Activated T-cell treated with anti-CD3 and anti-CD28 coated beads for 4 hours (primary cell): ENCODE measurements around the gene EGFR.

ENCODE experiments used
- DNase-seq: peaks from one replicate; pipeline ENCODE4 v3.0.0-alpha.2; 2020

Gene EGFR

DNA sequence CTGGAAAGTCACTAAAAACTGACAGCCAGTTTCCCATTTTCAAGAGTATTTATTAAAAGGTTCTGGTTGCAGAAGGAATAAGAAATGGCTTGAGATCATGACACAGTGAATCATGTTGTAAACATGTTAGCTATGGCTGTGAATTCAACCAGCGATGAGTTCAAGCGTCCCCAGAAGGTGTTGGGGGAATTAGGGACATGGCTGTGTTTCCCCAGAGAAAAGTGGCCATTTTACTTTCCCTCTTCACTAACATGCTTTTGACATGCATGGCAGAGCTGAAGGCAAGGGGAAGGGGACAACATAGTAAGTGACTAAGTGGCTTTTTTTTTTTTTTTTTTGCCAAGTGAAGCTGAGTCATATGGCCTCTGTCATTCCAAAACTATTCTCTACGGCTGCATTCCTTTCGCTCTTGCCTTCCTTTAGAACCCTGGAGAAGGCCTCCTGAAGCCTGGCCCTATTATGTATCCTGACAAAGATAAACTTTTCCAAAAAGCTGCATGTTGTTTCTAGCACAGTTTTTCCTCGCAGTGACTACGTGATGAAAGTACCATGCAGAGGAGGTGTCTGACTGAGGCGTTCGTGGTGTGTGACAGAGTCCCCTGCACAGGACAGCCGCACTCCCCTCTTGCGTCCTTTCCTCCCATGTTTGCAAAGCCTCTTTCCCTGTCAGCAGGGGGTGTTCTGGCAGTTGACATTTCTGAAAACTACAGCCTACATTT is 46.9 kb downstream of the EGFR start:
- DNase-seq, result no peak

- no peak for DNase-seq
Measured at GRCh38 chr7:55066524-55066923, 47.7 kb downstream of the EGFR start.

- no peak for DNase-seq
Measured at GRCh38 chr7:55066938-55067337, 48.1 kb downstream of the EGFR start.

GRCh38 chr7:55067748-55068147 is 48.9 kb downstream of the EGFR start:
- DNase-seq, result no peak

DNA sequence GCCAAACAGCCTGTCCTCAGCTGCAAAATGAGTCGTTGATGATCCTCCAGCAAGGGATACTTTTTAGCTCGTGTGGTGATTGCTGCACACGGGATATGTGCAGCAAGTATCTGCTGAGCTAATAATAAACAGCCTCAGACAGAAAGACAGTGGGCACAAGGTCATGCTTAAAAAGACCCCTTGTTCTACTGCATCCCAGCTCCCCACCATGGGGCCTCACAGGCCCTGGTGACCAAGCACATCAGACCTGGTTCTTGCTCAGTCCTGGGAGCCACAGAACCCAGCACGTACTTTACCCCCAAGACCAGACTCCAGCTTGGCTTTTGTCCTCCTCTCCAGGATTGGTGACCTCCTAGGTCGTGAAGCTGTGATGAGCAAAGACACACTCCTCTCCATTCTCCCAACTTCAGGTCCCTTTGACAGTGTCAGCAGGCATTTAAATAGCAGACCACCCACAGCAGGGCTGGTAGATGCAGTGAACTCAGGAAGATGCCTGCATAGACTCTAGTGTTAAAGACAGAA is 50.5 kb downstream of the EGFR start:
- DNase-seq, result no peak

DNA sequence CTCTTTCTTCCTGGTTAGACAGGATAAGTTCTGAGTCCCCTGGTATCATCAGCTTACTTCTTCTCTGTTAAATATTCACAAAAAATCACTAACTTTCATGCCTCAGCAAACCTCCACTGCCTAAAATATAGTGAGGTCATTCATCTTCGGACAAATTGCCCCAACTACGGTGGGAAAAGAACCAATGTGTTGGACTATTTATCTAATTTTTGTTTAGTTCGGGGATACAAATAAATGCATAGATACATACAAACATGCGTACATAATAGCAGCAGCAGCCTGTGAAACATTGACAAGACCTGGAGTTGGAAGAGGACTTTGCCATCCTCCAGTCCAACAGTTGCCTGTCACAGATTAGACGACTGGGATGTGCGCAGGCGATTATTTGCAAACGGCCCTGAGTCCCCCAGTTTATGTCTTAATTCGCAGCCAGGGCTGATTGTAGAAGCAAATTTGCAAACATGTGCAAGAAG is 51.5 kb downstream of the EGFR start:
- no peak for DNase-seq

- no peak for DNase-seq
Measured at GRCh38 chr7:55070854-55071253, 52.0 kb downstream of the EGFR start.

DNA sequence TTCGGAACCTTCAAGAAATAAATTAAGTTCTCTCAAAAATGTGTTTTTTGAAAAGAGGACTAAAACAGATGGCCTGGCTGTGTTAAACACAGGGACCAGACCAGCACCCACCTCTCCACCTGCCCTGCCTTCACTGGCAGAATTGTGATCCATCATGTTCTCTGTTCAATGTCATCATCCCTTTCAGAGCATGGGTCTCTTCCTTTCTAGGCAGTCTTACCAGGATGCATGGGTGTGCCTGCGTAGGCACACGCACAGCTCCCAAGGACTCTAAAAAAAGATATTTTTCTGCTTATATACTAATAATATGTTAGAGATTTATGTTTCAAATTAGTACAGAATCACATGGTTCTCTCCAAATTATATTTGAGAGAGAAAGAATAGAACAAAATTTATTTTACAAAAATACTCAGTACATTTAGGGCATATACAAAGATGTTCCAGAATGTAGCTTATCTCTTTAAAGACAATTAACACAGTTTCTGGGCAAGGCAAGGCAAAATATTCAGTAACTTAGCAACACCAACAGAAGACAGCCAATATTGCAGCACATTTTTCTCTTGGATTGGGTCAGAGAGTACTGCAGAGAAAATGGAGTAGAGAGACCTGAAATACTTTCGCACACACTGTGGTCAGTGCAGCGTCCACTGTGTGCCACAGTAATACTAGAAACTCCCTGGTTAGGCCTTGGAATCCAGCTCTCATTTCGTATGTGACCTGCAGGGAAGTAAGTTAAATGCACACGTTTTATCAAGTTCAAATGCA is 52.8 kb downstream of the EGFR start:
- DNase-seq, result no peak

DNA sequence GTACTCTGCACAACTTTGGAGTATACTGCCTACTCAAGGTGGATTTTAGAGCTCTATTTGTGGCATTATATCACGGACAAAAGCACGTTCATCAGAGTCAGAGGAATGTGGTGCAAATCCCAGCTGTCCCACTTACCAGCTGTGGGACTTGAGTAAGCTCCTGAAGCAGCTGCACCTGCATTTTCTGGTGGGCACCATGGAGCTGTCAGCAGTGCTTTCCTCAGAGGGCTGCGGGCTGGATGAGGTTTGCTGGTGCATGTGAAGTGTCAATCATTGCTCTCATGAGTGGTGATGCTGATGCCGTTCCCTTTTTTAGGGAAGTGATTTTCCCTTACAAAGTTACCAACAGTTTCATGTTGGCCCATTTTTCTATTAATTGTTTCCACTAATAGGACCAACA is 53.4 kb downstream of the EGFR start:
- no peak for DNase-seq

DNA sequence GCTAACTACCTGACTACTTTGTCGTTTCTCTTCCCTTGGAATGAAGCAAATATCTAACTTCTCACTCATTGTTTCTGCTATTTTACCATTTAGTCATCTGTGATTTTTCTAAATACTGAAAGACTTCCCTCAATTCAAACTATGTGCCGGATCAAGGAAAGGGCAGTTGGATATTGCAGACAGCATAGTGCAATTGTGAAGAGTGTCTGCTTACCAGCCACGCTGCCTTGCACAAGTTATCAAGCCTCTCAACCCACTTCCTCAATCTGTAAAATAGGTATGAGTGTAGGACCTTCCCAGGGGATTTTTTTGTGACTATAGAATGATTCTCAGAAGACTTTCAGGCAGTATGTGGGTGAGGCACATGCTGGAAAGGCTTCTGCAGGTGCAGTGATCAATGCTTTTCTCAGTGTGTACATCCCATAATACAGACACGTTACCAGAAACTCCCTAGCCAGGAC is 54.3 kb downstream of the EGFR start:
- DNase-seq, result no peak

DNA sequence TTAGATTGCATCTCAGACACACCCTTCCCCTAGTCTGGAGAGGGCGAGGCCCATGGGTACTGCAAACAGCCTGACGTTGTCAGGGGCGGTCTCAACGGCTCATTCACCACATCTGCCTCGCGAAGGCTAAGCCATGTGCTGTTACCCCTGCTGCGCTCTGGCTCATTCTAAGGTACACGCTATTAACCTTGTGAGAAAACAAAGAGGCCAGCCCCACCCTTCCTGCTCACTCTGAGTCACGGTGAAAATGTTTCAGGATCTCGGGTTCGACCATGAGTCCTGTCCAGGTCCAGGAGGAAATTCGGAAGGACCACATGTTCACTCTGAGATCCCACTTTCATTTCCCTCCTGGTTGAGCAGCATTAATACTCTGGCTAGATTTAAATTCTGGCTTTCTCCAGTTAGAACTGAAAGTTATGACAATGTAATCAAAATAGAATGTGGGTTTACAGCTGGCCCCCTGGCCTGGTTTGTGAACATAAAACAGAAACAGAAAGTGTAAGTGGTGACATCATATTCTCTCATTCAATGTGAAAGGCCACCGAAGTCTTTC is 55.2 kb downstream of the EGFR start:
- DNase-seq, result no peak

DNA sequence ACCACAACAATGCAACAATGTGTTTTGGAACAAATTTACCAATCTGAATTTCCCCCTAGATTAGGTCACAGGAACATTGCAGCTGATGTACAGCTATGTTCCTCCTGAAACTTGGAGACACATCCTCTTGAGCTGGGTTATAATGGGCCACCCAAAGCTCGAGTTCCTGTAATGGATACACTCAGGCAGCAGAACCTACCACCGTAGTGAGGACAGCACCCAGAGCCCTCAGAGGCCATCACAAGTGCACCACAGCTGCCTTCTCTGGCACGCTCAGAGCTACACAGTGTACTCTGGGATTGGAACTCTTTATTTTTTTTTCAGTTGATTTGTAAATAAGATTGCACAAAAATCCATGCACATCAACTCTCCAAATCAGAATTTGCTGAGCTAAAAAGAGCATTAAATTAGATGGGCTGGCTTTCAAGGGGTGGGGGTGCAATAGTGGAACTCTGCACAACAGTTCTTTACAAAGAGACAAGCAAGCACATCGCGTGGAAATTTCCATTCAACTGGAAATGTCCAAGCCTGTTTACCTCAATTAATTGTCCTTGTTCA is 56.7 kb downstream of the EGFR start:
- no peak for DNase-seq

DNA sequence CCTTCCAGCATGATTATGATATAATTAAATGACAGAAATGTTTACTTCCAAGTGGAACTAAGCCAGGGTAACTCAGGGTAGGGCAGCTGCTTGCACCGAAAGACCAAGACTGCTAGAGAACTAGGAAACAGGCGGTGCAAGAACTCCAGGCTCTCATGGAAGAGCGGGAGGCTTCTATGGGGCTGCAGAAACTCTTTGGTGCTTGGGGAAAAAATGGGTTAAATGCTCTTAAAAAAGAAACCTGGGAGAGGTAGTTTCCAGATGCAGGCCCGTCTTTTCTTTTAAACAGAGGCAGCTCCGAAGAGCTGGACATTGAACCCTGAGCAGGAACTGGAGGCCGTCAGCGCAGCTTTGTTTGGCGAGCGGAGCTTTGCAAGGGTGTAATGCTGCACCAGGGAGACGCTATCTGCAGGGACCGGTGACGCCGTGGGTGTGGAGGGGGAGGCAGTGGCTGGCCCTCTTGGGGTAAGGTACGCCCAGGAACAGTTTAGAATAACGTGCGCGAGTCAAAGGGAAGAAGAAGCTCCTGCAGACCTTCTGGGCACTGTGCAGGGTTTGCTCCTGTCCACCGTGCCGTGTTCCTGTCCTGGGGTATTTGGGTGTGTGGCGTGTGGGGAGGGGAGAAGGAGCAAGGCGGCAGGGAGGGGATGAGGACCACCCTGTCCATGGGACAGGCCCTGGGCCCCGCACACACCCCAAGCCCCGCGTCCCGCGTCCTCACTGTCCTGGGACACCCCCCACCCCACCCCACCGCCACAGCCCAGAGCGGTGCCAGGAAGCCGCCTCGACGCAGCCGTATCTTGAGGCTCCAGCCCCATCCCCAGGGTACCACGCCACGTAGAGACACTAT is 59.0 kb downstream of the EGFR start:
- DNase-seq, result no peak

GRCh38 chr7:55078465-55079372 is 59.9 kb downstream of the EGFR start:
- DNase-seq, result no peak

GRCh38 chr7:55080000-55080623 is 61.3 kb downstream of the EGFR start:
- no peak for DNase-seq

- no peak for DNase-seq
Measured at GRCh38 chr7:55081068-55081467, 62.3 kb downstream of the EGFR start.

GRCh38 chr7:55081472-55082227 is 62.8 kb downstream of the EGFR start:
- DNase-seq, result no peak

GRCh38 chr7:55082228-55082603 is 63.4 kb downstream of the EGFR start:
- no peak for DNase-seq

- no peak for DNase-seq
Measured at GRCh38 chr7:55083206-55083605, 64.4 kb downstream of the EGFR start.

- no peak for DNase-seq
Measured at GRCh38 chr7:55084307-55084706, 65.5 kb downstream of the EGFR start.
